GM18858 (cell line): ENCODE measurements around the gene CDK2AP2.
A peak's percentile ranks its signal among the peaks of the same experiment; 100 is the strongest.
"Not testable (repeated sequence)": the region's sequence is repeated elsewhere in the genome, so short reads cannot be mapped to it uniquely, and the experiment has no call there.

ENCODE experiments used
- ATAC-seq: cut with Tn5 transposase; IDR thresholded peaks from one replicate; pipeline ENCODE4 v1.9.1; 2021; ENCODE audit not compliant: unreplicated experiment

The CDK2AP2 gene

DNA sequence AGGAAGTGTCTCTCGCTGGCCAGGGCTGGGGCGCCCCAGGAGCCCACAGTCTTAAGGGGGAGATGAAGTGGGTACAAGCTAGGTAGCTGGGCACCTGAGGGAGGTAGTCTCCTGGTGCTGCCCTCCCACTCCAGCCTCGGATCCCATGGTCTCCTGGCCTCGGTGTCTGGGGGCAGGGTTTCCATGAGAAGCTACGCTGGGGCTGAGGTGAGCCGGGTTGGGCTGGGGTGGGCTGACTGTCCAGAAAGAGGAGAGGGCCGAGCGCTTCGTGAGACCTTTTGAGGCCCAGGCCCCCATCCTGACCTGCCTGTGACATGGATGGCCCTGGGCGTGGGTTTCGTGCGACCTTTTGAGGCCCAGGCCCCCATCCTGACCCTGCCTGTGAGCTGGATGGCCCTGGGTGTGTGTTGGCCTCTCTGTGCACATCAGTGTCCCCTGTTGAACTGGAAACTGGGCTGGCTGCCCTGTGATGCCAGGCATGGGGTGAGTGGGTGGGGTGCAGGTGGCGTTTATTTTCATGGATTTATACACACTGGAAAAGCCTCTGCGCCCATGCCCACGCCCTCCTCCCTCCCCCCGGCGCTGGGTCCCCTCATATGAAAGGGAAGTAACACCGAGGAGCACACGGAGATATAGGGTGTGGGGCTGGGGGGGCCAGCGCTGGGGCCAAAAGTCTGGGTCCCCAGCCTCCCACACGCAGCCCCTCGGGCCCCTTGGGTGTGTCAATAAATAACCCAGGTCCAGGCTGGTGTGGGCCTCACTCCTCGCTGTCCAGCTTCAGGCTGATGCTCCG, 16.5 kb downstream of the CDK2AP2 start:
- ATAC-seq = no peak

DNA sequence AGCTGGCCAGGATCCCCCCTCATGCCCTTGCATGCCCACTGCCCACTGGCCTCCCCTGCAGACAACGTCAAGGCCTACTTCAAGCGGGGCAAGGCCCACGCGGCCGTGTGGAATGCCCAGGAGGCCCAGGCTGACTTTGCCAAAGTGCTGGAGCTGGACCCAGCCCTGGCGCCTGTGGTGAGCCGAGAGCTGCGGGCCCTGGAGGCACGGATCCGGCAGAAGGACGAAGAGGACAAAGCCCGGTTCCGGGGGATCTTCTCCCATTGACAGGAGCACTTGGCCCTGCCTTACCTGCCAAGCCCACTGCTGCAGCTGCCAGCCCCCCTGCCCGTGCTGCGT, 17.3 kb downstream of the CDK2AP2 start:
- ATAC-seq = no peak

DNA sequence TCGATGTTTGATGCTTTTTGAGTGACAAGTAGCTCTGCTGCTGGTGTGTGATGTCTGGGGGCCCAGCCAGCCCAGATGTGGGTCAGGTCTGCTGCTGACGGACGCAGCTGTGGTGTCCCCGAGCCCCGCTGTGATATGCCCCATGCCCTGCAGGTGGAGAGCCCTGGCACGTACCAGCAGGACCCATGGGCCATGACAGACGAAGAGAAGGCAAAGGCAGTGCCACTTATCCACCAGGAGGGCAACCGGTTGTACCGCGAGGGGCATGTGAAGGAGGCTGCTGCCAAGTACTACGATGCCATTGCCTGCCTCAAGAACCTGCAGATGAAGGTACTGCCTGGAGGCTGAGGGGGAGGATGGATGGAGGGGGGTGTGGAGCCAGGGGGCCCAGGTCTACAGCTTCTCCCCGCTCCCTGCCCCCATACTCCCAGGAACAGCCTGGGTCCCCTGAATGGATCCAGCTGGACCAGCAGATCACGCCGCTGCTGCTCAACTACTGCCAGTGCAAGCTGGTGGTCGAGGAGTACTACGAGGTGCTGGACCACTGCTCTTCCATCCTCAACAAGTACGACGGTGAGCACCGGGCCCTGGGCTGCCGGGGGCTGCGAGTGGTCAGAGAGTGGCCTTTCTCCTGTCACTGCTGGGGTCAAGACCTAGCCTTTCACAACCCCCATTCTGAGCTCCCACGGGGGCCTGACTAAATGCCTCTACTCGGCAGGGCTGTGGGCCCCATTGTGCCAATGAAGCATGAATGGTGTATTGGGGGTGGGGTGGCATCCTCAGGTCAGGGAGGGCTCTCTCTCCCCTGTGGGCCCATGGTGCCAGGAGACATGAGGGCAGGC, 17.9 kb downstream of the CDK2AP2 start:
- ATAC-seq = no peak

DNA sequence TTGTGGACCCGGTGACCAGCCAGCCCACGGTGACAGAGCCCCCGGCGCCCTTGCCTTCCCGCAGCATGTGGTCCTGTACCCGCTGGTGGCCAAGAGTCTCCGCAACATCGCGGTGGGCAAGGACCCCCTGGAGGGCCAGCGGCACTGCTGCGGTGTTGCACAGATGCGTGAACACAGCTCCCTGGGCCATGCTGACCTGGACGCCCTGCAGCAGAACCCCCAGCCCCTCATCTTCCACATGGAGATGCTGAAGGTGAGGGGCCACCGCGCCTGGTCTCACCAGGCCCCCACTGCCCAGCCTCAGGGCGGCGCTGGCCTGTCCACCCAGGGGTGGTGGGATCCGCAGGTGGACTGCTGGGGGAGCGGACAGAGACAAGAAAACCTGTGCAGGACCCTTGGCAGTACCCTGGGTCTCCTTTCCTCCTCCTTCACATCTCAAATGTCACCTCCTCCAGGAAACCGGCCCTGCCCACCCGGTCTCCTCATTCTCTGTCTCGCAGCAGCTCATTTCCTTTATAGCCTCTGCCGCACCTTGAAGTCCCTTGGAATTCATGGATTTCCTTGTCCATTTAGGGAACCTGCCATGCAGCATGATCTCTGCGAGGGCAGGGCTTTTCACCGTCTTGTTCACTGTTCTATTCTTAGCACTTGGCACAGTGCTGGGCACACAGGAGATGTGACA, 18.6 kb downstream of the CDK2AP2 start:
- no peak for ATAC-seq

DNA sequence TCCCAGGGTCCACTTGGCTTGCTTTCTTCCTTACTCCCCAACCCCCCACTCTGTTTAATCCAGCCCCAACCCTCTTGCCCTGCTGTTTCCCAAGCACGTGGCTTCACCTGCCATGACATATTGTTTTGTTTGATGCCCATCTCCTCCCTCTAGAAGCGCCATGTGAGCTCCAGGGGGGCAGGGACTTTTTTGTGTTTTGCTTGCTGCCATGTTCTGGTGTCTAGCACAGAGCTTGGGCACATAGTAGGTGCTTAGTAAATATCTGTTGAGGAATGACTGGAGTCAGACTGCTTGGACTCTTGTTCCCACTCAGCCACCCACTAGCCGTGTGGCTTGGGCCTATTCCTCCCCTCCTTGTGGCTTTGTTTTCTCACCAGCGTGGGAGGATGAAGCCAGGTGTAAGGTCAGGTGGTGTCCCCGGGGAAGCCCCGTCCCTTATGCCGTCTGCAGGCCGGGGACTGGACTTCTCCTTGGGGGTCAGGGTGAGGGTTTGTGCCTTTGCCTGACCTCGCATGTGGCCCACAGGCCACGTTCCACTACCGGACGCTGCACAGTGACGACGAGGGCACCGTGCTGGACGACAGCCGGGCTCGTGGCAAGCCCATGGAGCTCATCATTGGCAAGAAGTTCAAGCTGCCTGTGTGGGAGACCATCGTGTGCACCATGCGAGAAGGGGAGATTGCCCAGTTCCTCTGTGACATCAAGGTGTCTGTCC, 21.3 kb downstream of the CDK2AP2 start:
- ATAC-seq = no peak

DNA sequence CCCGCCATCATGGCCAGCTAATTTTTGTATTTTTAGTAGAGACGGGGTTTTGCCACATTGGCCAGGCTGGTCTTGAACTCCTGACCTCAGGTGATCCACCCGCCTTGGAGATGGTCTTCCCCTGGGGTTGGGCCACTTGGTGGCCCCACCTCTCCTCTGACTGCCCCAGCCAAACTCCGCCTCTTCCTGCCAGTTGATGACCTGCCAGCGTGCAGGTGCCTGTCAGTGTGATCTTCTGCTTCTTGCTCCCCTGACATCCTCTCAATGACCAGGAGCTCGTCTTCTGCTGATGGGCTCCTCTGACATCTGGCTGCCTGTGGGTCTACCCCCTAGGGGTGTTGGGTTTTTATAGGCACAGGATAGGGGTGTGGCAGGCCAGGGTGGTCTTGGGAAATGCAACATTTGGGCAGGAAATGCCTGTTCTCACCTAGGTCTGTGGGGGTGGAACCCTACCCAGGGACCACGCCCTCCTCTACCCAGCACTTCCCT, 22.0 kb downstream of the CDK2AP2 start:
- ATAC-seq = not testable (repeated sequence)

DNA sequence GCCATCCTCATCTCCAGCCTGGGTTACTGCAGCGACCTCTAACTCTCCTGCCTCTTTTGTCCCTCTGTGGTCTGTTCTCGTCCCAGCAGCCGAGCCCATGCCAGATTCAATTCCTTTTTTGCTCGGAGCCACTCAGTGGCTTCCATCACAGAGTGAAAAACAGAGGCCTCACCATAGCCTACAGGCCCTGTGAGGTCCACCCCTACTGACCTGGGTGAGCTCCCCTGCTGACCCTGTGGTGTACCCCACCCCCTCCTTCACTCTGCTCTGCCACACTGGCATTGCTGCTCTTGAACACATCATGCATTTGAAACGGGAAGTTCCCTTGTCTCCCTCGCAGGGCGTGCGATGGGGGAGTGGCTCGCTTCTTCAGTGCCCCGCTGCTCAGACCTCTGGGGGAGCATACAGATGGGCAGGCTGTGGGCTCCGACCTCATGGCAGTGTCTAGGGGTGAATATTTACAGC, 23.1 kb downstream of the CDK2AP2 start:
- ATAC-seq = no peak

DNA sequence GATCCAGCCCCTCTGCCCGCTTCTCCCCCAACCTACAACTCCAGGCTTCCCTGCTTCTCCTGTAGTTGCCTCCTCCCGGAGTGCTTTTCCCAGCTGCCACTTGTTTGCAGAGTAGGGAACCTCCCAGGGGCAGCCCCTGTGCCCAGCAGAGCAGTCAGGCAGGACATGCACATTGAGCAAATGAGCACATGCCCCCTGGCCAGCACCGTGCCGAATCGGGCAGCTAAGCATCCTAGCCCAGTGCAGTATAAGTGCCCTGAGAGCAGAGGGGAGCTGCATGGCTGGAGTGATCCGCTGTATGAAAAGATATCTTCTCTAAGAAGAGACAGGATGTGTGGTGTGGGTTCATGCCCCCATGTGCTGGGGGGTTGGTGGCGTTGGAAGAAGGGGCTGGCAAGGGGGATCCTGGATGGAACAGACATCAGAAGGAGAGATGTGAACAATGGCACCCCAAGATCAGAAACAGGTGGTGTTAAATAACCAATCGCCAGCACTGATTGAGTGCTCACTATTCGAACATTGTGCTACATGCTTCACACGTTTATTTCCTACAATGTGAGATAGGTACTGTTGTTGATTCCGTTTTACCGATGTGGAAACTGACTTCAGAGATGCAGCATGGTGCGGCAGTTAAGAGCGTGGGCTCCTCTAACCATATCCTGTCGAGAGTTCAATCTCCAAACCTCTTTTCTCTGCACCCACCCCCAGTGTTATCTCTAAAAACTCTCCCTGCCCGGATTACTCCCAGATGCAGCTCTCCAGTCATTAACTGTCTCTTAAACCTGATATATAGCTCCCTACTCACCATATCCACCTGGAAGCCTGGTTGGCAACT, 23.9 kb downstream of the CDK2AP2 start:
- no peak for ATAC-seq

DNA sequence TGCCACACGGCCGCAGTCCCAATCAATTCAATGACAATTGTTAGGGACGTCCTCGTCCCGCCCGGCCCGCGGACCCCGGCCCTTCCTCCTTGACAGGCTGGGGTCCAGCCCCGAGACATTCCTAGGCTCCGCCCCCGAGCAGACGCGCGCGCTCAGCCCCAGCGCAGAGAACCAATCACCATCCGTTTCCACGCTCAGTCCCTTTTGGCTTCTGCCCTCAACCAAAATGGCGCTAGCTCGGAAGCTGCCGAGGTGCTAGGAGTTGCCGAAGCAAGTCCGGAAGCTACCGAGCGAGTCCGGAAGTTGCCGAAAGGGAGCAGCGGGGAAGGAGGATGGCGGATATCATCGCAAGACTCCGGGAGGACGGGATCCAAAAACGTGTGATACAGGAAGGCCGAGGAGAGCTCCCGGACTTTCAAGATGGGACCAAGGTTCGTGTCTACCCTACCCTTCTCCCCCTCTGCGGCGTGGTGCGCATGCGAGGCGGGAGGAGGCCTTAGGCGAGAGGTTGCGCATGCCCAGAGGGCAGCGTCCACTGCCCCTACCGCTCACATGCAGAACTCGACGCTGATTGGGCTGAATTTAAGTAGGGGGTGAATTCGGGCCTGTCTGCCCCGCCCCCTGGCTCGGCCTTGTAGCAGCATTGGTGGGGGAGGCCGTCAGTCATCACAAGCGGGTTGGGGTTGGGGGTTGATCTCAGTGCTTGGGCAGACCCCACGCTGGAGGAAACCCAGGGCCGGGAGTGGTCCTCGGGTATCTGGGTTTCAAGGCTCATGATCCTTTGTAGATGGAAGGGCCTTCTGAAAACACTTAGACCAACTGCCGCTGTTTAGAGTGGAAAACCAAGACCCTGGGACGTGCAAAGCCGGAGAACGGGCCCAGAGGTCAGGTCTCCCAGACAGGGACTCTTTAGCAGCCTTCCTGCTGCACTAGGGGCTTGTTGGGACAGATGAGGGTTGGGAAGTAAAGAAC, 24.8 kb downstream of the CDK2AP2 start, which contains the start of gene AIP:
AIP (plus strand) TSS at position 200 of the 972 bp plus-strand sequence; CDS start at position 333, 133 bp downstream.
- ATAC-seq = peak; percentile 54

DNA sequence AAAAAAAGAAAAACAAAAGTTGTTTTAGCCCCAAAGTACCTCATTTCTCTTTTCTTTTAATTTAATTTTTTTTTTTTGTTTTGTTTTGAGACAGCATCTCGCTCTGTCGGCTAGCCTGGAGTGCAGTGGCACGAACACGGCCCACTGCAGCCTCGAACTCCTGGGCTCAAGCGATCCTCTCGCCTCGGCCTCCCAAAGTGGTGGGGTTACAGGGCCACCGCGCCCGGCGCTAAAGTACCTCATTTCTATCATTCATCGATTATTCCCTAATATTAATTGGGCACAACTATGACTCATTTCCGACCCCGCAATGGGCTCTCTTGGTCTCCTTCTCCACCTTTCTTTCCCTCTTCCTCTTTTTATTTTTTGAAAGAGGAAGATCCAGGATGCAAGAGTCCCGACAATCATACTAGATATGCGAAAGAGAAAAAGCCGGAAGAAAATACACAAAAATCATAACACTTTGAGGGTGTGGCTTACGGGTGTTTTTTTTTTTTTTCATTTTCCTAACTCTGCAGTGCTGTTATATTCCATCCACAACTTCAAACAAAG, 25.6 kb downstream of the CDK2AP2 start:
- no peak for ATAC-seq

DNA sequence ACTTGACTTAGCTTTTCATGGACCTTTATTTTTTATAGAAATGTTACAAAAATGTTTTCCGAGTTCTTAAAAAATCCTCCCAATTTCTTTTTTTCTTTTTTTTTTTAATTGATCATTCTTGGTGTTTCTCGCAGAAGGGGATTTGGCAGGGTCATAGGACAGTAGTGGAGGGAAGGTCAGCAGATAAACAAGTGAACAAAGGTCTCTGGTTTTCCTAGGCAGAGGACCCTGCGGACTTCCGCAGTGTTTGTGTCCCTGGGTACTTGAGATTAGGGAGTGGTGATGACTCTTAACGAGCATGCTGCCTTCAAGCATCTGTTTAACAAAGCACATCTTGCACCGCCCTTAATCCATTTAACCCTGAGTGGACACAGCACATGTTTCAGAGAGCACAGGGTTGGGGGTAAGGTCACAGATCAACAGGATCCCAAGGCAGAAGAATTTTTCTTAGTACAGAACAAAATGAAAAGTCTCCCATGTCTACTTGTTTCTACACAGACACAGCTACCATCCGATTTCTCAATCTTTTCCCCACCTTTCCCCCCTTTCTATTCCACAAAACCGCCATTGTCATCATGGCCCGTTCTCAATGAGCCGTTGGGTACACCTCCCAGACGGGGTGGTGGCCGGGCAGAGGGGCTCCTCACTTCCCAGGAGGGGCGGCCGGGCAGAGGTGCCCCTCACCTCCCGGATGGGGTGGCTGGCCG, 30.5 kb downstream of the CDK2AP2 start:
- not testable (repeated sequence) for ATAC-seq

DNA sequence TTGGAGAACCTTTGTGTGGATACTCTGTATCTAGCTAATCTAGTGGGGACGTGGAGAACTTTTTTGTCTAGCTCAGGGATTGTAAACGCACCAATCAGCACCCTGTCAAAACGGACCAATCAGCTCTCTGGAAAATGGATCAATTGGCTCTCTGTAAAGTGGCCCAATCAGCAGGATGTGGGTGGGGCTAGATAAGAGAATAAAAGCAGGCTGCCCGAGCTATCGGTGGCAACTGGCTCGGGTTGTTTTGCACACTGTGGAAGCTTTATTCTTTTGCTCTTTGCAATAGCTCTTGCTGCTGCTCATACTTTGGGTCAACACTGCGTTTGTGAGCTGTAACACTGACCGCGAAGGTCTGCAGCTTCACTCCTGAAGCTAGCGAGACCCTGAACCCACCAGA, 31.3 kb downstream of the CDK2AP2 start:
- not testable (repeated sequence) for ATAC-seq

DNA sequence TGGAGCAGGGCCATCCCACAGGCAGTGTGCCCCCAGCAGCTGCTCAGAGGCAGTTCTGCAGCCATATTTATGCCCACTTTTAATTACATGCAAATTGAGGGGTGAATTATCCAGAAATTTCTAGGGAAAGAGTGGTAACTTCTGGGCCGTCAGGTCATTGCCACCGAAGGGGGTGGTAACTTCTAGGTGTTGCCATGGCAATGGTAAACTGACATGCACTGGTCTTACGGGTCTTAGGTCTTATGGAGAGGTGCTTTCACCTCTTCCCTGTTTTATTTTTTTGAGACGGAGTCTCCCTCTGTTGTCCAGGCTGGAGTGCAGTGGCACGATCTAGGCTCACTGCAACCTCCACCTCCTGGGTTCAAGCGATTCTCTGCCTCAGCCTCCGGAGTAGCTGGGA, 35.1 kb downstream of the CDK2AP2 start:
- ATAC-seq = no peak

DNA sequence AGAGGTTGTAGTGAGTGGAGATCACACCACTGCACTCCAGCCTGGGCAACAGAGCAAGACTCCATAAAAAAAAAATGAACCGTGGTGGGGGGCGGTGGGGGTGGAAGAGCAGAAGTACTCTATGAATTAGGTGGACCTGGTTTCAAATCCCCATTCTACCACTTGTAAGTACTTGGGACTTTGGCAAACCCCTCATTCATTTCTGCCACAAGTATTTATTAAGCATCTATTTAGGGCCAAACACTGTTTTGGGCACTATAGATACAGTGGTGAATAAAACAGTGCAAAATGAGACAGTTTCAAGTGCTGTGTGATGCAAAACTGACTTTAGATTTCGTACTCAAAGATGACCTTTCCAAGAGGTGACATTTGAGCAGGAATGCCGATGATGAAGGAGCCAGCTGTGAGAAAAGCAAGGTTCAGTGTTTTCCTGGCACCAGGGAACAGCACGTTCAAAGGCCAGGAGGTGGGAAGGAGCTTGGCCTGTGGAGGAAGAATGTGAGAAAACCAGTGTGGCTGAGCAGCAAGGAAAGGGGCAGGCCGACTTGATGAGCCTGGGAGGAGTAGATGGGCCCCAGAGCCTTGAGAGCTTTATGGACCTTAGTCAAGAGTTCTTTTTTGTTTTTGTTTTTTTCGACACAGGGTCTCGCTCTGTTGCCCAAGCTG, 37.5 kb downstream of the CDK2AP2 start:
- no peak for ATAC-seq

DNA sequence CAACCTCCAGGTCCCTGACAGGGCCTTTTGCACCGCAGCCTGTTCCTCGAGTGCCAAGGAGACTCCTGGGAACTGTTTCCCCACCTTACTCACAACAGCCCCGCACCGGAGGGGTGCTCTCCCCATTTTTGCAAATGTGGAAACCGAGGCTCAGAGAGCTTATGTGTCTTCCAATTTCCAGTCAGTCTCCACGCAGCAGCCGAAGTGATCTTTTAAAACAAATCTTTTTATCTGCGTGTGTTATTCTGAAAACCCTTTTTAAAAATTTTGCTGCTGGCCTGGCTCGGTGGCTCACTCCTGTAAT, 38.5 kb downstream of the CDK2AP2 start:
- no peak for ATAC-seq

DNA sequence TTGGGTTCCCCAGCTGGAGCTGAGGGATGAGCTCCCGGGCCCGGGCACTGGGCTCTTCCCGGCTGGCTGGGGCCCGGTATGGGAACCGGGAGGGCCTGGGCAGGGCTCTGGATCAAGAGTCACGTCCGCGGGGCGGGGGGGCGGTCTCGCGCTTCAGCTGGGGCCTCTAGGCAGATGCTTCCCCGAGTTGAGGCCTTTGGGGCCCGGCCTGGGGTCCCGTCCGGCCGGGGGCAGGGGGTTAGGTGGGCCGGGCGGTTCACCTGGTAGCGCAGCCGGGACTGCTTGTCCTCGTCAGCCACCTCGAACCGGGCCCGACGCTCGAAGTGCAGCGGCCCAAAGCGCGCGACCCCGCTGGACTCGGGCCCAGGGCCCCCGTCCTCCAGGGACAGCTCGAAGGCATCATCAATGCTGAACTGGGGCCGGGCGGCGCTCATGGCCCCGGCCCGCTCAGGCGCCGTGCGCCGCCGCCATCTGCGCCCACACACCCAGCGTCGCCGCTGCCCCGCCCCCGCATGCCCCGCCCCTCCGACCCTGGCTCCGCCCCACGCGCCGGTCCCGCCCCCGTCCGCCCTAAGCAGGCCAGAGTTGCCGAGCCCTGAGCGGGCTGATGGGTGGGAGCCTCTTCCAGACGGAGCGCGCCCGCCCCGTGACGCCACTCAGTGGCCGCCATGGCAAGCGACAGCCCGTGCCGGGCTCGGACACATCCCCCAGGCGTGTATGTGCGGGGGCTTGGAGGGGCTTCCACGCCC, 39.0 kb downstream of the CDK2AP2 start, which contains the start of gene TMEM134:
TMEM134 (minus strand) TSS at position 493 of the 749 bp plus-strand sequence; CDS start at position 434, 59 bp downstream.
- peak; percentile 39 for ATAC-seq

DNA sequence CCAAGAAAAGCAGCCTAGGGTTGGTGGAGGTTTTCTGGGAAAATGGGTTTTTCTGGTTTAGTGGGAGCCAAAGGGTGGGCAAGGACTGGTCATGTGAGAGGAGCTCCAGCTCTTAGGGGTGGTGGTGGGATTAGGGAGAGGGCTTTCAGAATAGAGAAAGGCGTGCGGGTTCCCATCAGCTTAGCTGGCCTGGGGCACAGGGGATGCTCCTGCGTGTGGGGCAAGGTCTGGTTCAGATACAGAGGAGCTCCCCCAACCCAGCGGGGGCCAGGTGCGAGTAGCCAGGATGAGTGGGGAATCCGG, 39.6 kb downstream of the CDK2AP2 start:
- ATAC-seq = no peak
